Loucy (cell line): ENCODE results near the gene SDR39U1.
A peak's percentile ranks its signal among the peaks of the same experiment; 100 is the strongest.

Experiments
- H2AFZ ChIP-seq: fragments of 200-600 bp; sonication (generic); 2 replicates; pipeline ENCODE4 v1.6.0; 2016; ENCODE audit warnings: antibody characterized with exemption, mild to moderate bottlenecking, low read length, moderate library complexity
- H3F3A ChIP-seq: fragments of 200-600 bp; 2 replicates; pipeline ENCODE4 v1.6.0; 2016; ENCODE audit warnings: antibody characterized with exemption, low read depth, mild to moderate bottlenecking
- H3K27me3 ChIP-seq: fragments of 200-600 bp; sonication (generic); 2 replicates; pipeline ENCODE4 v1.6.1; 2014; ENCODE audit warnings: low read length, mild to moderate bottlenecking; ENCODE audit not compliant: insufficient read depth, poor library complexity, severe bottlenecking
- H3K36me3 ChIP-seq: fragments of 200-600 bp; sonication (generic); 2 replicates; pipeline ENCODE4 v1.6.1; 2016; ENCODE audit warnings: low read length; ENCODE audit not compliant: insufficient read depth
- H3K4me1 ChIP-seq: fragments of 200-600 bp; sonication (generic); 2 replicates; pipeline ENCODE4 v1.5.1; 2014; ENCODE audit warnings: low read length, mild to moderate bottlenecking; ENCODE audit not compliant: insufficient read depth, poor library complexity, severe bottlenecking
- H3K4me2 ChIP-seq: fragments of 200-600 bp; sonication (generic); 2 replicates; pipeline ENCODE4 v1.6.0; 2014; ENCODE audit warnings: antibody characterized with exemption, low read length, low read depth, mild to moderate bottlenecking; ENCODE audit not compliant: poor library complexity, severe bottlenecking
- H3K4me3 ChIP-seq: fragments of 200-600 bp; sonication (generic); 2 replicates; pipeline ENCODE4 v1.5.1; 2014; ENCODE audit warnings: low read length, mild to moderate bottlenecking, mixed read lengths; ENCODE audit not compliant: poor library complexity, severe bottlenecking
- H3K79me2 ChIP-seq: fragments of 200-600 bp; sonication (generic); 2 replicates; pipeline ENCODE4 v1.6.1; 2014; ENCODE audit warnings: low read length; ENCODE audit not compliant: insufficient read depth
- H3K9ac ChIP-seq: fragments of 200-600 bp; sonication (generic); 2 replicates; pipeline ENCODE4 v1.6.0; 2014; ENCODE audit warnings: mild to moderate bottlenecking, low read depth, low read length, moderate library complexity; ENCODE audit not compliant: poor library complexity, severe bottlenecking
- H3K9me2 ChIP-seq: fragments of 200-600 bp; sonication (generic); replicated peaks from 2 replicates; pipeline ENCODE4 v1.6.1; 2016; ENCODE audit warnings: low read depth, low read length, mixed read lengths
- H3K9me3 ChIP-seq: fragments of 200-600 bp; sonication (generic); 2 replicates; pipeline ENCODE4 v1.6.1; 2014; ENCODE audit warnings: mild to moderate bottlenecking, antibody characterized with exemption, low read length, low read depth; ENCODE audit not compliant: insufficient read depth
- H4K20me1 ChIP-seq: fragments of 200-600 bp; sonication (generic); 2 replicates; pipeline ENCODE4 v1.6.0; 2014; ENCODE audit warnings: antibody characterized with exemption, low read length, mild to moderate bottlenecking; ENCODE audit not compliant: insufficient read depth, poor library complexity, severe bottlenecking
- CTCF ChIP-seq: fragments of 200-600 bp; sonication (generic); conservative IDR thresholded peaks from 2 replicates; pipeline ENCODE4 v1.5.1; 2014; ENCODE audit warnings: mild to moderate bottlenecking, antibody characterized with exemption, low read length
- EZH2phosphoT487 ChIP-seq: fragments of 200-600 bp; IDR thresholded peaks from 2 replicates; pipeline ENCODE4 v1.6.1; 2018; ENCODE audit warnings: antibody characterized with exemption, mild to moderate bottlenecking, moderate library complexity, borderline replicate concordance

SDR39U1 gene

GRCh38 chr14:24441904-24442239, 704 bp downstream of the SDR39U1 start:
- peaks cover 47% of the 10 kb centered on the region for H3K4me1 ChIP-seq
- H2AFZ ChIP-seq, result no peak overlapping the region
- peaks cover 8% of the 10 kb centered on the region; the same call in 1 of the 2 replicates for H3K36me3 ChIP-seq
- H3K9me2 ChIP-seq, result no peaks in the 10 kb centered on the region
- H4K20me1 ChIP-seq, result peaks cover 8% of the 10 kb centered on the region
- peak overlapping the region; percentile 96 for H3K9ac ChIP-seq
- H3K27me3 ChIP-seq, result no peaks in the 10 kb centered on the region
- peak overlapping the region; percentile 97 for H3K4me2 ChIP-seq
- no peak for TF ChIP-seq EZH2phosphoT487
- TF ChIP-seq CTCF, result no peak
- no peaks in the 10 kb centered on the region; the same call in 1 of the 2 replicates for H3F3A ChIP-seq
- H3K9me3 ChIP-seq, result no peaks in the 10 kb centered on the region
- H3K4me3 ChIP-seq, result peak overlapping the region; percentile 91
- H3K79me2 ChIP-seq, result peaks cover 45% of the 10 kb centered on the region

GRCh38 chr14:24441485-24441884, 1.1 kb downstream of the SDR39U1 start:
- Histone ChIP-seq H3K9me2 (no peaks in the 10 kb centered on the region), H3K9ac (peak overlapping the region; percentile 96), H3K4me3 (peak overlapping the region; percentile 91), H4K20me1 (peaks cover 8% of the 10 kb centered on the region), H3K79me2 (peaks cover 45% of the 10 kb centered on the region), H3F3A (no peaks in the 10 kb centered on the region), H2AFZ (no peak overlapping the region), H3K36me3 (peaks cover 8% of the 10 kb centered on the region; the same call in 1 of the 2 replicates), H3K9me3 (no peaks in the 10 kb centered on the region), H3K27me3 (no peaks in the 10 kb centered on the region), H3K4me1 (peaks cover 51% of the 10 kb centered on the region), H3K4me2 (peak overlapping the region; percentile 97)
- no peak for TF ChIP-seq CTCF
- TF ChIP-seq EZH2phosphoT487, result no peak

DNA sequence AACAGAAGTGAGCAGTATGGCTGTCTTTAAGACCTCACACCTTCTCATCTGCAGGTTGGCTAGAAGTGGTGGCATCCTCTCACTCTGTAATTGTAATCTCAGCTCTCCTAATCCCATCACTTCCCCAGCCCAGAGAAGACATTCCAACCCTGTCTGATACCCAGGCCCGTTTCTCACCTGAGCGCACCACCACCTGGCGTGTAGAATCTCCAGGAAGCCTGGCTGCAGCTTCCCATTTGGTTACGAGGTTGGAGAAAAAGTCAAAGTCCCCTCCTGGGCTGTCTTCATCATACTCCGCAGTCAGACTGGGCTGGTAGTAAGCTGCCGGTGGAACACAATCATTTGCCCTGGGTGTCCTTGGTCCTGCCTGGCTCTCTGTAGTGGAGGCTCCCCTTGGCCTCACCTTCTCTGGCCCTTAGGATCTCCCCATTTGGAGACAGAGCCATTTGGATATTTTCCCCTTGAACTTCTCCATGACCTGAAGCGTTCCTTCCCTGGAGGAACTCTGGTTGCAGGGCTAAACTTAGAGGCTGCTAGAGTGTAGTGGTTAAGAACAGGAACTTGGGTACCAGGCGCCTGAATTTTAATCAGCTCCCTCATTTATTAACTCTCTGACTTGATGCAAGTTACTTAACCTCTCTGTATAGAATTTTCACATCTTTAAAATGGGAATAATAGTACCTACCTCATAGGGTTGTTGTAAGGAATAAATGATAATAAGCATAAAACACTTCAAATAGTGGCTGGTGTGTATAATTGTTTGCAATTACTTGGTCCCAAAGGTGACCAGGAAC, 1.8 kb downstream of the SDR39U1 start:
- peaks cover 58% of the 10 kb centered on the region for H3K4me1 ChIP-seq
- no peaks in the 10 kb centered on the region for H3K9me2 ChIP-seq
- H3K4me3 ChIP-seq, result peak overlapping the region; percentile 91
- H3F3A ChIP-seq, result 0 out of 2 replicates have a peak, but pooled peaks cover 4% of the 10 kb centered on the region
- H3K9me3 ChIP-seq, result no peaks in the 10 kb centered on the region
- peak overlapping the region; percentile 96 for H3K9ac ChIP-seq
- peak overlapping the region; percentile 97 for H3K4me2 ChIP-seq
- TF ChIP-seq EZH2phosphoT487, result no peak
- no peak for TF ChIP-seq CTCF
- H3K27me3 ChIP-seq, result no peaks in the 10 kb centered on the region
- H4K20me1 ChIP-seq, result peaks cover 8% of the 10 kb centered on the region
- no peak overlapping the region for H2AFZ ChIP-seq
- H3K79me2 ChIP-seq, result peaks cover 45% of the 10 kb centered on the region
- peaks cover 8% of the 10 kb centered on the region; the same call in 1 of the 2 replicates for H3K36me3 ChIP-seq
